H54 (cell line): Measurements from ENCODE around the gene ATE1.
"Not testable (repeated sequence)": the region's sequence is repeated elsewhere in the genome, so short reads cannot be mapped to it uniquely, and the experiment has no call there.

Experiments used
- DNase-seq: peaks from one replicate; pipeline ENCODE4 v3.0.0; 2011; ENCODE audit warnings: low spot score, mixed read lengths; ENCODE audit not compliant: insufficient read length
- FAIRE-seq: peaks from 3 replicates; lab custom pipeline; 2011; peaks lifted over from hg19 to GRCh38; lab: Jason Lieb, UNC
- POLR2A ChIP-seq: IDR thresholded peaks from 2 replicates; pipeline ENCODE4 v1.6.1; 2011; ENCODE audit warnings: low read depth, mild to moderate bottlenecking, low read length

Gene ATE1

GRCh38 chr10:121841862-121842261 lies 86.0 kb downstream of the ATE1 start:
- no peak for FAIRE-seq
- no peak for DNase-seq
- no peak for TF ChIP-seq POLR2A

GRCh38 chr10:121838931-121839330 lies 88.9 kb downstream of the ATE1 start:
- FAIRE-seq: no peak
- no peak for DNase-seq

DNA sequence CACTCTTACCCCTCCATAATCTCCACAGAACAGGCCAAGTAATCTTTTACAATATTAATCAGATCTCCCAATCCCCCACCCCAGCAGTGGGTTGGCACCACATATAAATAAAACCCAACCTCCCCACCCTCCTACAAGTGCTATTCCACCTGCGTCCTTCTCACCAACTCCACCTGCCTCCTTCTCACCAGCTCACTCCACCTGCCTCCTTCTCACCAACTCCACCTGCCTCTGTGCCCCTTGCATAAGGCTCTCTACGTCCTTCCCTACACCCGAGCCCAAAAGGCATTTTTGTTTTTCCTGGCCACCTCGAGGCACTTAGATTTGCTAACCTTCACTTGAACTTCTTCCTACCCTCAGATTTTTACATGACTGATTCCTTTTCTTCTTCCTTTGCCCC lies 89.7 kb downstream of the ATE1 start:
- FAIRE-seq (no peak), DNase-seq (no peak)
- no peak for TF ChIP-seq POLR2A

More at GRCh38 chr10:121838931-121839330, 88.9 kb downstream of the ATE1 start:
- TF ChIP-seq POLR2A: no peak

GRCh38 chr10:121836171-121836570 lies 91.7 kb downstream of the ATE1 start:
- FAIRE-seq (no peak), DNase-seq (no peak)
- no peak for TF ChIP-seq POLR2A

- DNase-seq (no peak), FAIRE-seq (no peak)
- TF ChIP-seq POLR2A: no peak
These were observed 92.5 kb downstream of the ATE1 start for GRCh38 chr10:121835376-121835775.

GRCh38 chr10:121834757-121835156 lies 93.1 kb downstream of the ATE1 start:
- FAIRE-seq (no peak), DNase-seq (no peak)
- no peak for TF ChIP-seq POLR2A

- DNase-seq: no peak
- no peak for FAIRE-seq
- TF ChIP-seq POLR2A: no peak
These were observed 94.4 kb downstream of the ATE1 start for GRCh38 chr10:121833387-121833786.

DNA sequence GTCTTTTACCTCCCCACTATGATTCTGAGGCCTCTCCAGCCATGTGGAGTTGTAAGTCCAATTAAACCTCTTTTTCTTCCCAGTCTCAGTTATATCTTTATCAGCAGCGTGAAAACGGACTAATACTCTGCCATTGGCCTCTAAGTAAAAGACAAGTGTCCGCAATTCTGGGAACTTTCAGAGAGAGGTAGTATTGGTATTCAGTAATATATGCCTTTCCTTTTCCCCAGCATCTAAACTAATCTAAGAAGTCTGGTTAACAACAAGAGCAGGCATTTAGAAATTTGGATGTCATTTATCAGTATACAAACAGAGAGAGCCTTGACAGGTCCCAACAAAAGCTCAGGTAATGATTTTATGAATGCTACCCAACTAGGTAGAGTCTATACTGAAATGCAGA lies 95.2 kb downstream of the ATE1 start:
- no peak for TF ChIP-seq POLR2A
- DNase-seq (no peak), FAIRE-seq (no peak)

DNA sequence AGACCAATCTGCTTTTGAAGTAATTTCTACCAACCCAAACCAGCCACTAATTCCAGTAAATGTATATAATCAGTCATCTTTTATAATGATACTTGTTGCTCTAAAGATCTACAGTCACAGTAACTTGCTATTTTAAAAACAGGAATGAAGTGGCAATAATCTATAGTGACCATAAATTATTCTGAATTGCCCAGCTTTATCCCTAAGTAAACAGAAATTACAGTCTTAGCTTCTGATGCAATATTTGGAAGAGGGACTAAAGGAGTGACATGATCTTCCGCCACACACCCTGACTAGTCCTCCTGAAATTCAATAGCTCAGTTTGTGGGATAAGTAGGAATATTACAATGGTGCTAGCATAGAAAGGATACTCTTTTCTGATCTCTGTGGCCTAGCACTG lies 96.1 kb downstream of the ATE1 start:
- no peak for TF ChIP-seq POLR2A
- DNase-seq (no peak), FAIRE-seq (no peak)

DNA sequence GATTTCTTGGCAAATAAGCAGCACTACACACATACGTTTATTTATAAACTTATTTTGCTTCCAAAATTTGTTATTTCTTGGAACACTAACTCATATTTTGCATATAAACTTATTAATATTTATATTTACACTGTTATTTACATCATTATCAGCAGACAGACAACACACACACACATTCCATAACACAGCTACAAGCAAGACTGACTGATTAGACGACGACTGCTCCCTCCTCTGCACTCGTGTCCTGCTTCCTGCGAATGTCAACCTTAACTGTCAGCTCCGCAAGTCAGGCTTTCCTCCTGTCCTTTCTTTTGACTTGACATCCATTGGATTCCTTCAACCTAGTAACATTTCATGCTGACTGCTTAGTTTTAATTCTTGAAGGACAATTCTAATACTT lies 96.6 kb downstream of the ATE1 start:
- no peak for DNase-seq
- no peak for FAIRE-seq
- no peak for TF ChIP-seq POLR2A

DNA sequence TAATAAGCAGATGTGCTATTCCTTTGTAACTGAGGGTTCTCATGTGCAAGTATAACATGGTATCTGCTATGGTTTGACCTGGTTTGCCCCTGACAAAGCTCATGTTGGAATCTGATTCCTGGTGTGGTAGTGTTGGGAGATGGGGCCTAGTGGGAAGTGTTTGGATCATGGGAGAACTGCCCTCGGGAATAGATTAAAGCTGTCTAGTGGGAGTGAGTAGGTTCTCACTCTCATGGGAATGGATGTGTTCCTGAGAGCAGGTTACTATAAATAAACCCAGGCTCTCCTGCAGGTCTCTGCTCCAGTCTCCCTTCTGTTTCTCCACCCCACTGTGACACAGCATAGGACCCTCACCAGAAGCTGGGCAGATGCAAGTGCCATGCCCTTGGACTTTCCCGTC lies 97.7 kb downstream of the ATE1 start:
- FAIRE-seq: no peak
- no peak for TF ChIP-seq POLR2A
- DNase-seq: no peak

DNA sequence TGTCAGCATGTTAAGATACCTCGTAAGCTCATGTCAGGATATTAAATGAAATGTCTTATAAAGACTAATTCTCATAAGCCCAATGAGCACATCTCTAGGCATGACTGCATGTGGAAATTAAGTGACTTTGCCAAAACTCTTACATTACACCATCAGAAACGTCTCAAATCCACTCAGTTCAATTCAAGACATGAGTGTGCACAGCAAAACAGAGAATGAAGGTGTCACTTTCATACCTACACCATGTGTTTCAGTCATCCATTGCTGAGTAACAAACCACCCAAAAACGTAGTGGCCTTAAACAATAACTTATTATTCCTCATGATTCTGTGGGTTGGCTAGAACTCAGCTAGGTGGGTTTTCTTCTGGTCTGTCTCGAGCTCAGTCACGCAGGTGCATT lies 99.8 kb downstream of the ATE1 start:
- FAIRE-seq (no peak), DNase-seq (no peak)
- TF ChIP-seq POLR2A: no peak

DNA sequence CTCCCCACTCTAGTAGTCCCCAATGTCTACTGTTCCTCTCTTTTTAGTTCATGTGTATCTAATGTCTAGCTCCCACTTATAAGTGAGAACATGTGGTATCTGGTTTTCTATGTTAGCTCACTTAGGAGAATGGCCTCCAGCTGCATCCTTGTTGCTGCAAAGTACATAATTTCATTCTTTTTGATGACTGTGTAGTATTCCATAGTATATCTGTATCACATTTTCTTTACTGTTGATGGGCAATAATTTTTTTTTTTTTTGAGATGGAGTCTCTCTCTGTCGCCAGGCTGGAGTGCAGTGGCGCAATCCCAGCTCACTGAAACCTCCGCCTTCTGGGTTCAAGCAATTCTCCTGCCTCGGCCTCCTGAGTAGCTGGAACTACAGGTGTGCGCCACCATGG lies 101.1 kb downstream of the ATE1 start:
- not testable (repeated sequence) for FAIRE-seq, DNase-seq

GRCh38 chr10:121823993-121824463 lies 103.8 kb downstream of the ATE1 start:
- no peak for TF ChIP-seq POLR2A
- DNase-seq (peak; percentile 4), FAIRE-seq (no peak)

DNA sequence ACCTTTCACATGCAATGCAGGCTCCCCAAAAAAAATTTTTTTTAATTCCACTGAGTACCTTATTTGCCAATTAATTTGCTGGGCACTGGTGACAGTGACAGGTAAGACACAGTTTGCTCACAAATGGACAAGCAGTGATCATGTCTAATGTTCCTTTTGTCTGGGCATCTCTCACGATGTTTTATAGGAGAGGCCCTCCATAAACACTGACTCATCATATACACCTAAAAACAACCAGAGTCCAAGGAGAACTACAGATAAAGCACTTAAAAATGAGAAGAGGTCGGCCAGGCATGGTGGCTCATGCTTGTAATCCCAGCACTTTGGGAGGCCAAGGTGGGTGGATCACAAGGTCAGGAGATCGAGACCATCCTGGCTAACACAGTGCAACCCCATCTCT lies 105.1 kb downstream of the ATE1 start:
- no peak for DNase-seq
- FAIRE-seq: no peak
- TF ChIP-seq POLR2A: no peak

DNA sequence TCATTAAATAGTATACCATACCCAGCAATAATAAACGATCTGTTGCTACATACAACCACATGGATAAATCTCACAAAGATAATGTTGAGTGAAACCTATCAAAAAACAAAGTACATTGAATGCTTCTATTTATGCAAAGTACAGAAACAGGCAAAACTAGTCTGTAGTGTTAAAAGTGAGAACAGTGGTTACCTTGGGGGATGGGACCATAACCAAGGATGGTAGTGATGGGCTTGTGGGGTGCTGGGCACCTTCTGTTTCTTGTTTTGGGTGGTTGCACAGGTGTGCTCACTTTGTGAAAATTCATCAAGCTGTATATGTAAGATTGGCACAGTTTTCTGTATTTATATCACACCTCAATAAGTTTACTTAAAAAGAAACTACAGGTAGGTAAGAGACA lies 105.7 kb downstream of the ATE1 start:
- DNase-seq (no peak), FAIRE-seq (no peak)
- TF ChIP-seq POLR2A: no peak
